Amniotic stem cell (primary cell): ENCODE data around the gene ABI3BP.

Experiments
- DNase-seq: peaks from one replicate; lab custom pipeline; 2025; lab: John Stamatoyannopoulos, UW

The ABI3BP gene

DNA sequence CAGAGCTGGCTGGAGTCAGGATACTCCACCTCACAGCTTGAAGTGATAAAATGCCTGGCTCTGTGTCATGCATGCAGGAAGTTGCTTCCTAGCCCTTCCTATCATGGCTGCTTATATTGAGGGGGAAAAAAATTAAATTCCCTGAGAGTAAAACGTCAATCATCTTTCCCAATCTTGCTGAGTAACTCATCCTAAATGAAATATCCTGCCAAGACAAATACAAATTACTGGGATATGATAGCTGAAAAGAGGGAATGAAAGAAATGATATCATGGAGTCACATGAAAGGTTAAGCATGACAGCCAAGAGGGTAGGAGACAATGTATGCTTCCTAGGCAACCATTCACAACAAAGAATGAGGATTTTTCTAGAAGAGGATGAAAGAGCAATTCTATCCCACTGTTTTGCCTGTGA is 110.6 kb downstream of the ABI3BP start:
- DNase-seq: no peak

DNA sequence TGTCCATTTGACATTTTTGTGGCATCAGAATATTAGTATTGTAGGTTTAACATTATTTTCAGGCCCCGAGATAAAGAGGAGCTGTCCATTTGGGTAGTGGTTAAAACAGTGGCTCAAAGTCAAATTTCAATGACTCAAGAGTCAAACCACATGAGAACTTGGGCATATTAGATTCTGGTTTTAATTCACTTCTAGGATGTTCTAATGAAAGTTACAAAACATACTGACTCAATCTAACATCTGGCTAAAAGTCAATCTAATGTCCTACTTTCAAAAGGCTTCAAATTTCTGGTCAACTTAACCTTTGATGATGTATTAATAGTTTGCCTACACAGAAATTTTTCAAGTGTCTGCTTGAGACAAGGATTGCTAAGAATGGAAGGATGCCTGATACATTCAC is 112.4 kb downstream of the ABI3BP start:
- DNase-seq: no peak

DNA sequence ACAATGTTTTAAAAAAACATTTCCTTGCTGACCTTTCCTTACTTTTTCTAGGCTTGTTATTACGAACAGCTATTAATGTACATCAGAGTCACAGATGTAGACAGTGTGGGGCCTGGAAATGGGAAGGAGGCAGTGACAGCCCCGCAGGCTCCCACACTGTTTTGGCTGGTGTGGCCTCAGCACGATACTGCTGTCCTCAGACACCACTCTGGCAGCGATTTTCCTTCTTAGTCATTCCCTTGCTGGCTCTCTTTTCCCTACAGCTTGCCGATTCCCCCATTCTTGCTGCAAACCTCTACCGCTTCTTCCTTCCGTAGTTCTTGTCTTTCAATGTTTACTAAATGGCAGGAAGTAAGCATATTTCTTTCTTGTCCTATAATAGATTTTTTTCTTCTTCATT is 113.1 kb downstream of the ABI3BP start:
- DNase-seq: no peak

DNA sequence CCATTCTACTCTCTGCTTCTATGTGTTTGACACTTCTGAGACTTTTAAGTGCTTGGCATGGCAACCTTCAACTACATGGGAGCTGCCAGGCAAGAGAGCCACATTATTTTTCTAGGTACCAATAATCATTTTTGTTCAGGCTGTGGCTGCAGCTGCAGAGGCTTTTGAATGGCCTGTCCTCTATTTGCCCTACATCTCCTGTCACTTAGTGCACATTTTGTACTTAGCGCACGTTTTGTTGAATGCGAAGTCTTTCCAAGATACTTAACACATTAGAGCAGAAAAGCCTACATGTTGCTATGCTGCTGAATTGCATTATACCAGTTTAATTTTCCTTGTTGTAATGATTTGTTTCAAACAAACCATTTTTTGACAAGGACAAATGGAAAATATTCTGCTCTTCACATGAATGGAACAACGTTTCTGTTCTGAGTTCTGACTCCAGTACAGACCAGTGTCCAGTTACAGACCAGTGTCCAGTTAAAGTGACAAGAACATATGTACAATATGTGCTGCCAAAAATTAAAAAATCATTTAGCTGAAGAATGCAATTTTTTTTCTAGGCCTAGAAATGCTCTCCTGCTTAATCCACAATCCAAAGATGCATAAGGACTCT is 113.9 kb downstream of the ABI3BP start:
- no peak for DNase-seq

DNA sequence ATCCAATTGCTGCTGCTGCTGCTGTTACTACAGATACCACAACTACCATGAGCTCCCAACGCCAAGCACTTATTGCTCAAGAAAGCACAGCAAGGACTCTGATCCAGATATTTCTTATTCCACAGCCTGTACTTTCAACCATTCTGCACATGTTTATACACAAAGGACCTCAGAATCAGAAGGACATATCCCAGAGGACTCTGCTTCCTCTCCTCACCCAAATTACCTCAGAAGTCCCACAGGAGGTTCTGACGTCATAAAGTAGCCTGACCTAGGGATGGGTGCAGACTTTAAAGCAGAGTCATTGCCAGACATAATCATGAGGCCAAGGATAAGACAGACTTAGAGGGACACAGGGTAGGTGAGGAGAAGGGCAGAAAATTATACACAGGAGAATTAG is 115.9 kb downstream of the ABI3BP start:
- no peak for DNase-seq

DNA sequence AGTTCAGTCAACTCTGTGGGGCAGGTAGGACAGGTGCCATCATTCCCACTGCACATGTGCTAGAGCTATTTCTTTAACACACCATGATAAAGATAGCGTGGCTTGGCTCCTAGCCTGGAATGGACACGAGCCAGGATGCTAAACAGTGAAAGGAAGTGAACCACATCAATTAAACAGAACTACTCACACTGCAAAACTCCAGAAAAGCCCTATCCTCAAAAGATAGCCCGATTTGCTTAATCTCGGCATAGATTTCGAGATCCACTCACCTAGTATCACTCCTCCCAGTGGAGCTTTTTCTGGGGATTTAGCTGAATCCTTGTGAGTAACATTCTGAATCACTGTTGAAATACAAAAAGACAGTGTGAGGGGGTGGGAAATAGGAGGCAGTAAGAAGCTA is 118.0 kb downstream of the ABI3BP start:
- DNase-seq: no peak

DNA sequence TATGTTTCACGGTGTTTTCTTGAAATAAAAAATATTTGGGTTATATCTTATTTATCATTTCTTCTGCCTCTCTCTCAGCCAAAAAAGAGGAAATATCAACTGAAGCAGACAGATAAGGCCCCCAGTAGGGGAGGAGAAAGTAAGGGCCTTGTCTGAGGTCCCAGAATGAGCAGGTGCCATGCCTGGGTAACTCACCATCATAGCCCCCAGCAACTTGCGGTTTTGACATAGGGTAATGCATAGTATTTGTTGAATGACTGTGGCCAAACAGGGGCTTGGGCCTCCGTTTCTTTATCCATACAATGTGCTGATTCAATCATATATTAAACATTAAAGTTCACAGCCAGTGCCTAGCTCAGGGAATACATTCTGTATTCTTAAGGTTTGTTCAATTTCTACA is 119.6 kb downstream of the ABI3BP start:
- DNase-seq: no peak

DNA sequence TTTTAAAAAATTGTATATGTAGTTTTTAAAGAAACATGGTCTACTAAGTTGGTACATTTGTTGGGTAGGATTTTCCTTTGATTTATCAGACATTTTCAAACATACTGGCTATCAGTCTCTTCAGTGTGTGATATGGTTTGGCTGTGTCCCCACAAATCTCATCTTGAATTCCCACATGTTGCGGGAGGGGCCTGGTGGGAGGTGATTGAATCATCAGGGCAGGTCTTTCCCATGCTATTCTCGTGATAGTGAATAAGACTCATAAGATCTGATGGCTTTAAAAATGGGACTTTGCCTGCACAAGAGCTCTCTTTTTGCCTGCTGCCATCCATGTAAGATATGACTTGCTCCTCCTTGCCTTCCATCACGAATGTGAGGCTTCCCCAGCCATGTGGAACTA is 121.9 kb downstream of the ABI3BP start:
- DNase-seq: no peak

DNA sequence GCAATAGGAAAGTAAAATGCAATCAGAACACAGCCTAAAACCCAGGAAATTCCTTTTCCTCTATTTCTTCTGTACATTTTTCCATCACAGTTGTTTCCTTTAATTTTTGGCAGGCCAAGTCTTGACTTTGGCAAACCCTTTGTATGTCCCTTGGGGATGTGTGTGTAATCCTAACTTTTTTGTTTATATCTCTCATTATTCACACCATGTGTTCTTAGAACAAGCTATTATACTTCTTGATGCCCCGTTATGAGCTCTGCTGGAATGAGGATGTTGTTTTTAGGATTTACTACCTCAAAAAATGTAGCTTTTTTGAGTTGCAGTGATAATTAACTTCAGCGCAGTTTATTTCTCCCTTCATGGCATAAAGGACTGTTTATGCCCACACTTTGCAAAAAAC is 123.4 kb downstream of the ABI3BP start:
- DNase-seq: no peak

DNA sequence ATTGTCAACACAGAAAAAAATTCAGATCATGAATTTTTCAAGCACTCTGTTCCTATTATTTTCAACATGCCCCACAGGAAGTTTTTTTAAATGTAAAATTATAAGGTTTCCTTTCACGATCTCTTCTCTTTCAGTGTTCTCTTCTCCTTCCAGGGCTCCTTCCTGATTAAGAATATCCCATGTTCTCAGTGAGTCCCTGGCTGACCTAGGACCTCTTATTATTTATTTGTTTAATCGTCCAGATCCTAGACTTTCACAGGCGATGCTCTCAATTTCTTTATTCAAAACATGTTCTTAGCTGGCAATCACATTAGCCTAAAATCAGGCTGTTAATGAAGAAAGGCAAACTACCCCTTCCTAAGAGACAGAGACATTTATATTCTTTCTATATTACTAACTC is 124.3 kb downstream of the ABI3BP start:
- DNase-seq: no peak

DNA sequence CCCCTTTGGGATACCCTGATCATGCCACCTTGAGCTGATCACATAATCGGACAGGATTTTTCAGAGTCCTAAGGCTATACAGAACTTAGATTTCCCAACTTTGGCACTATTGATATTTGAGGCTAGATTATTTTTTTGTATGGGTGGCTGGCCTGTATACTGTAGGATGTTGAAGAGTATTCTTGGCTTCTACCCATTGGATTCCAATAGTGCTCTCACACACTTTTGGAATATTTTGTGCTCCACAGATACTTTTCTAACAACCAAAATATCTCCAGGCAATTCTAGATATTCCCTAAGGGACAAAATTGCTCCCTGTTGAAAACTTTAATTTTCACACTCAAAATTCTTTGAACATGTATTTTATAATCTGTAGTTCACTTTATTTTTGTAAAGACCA is 125.1 kb downstream of the ABI3BP start:
- DNase-seq: no peak

DNA sequence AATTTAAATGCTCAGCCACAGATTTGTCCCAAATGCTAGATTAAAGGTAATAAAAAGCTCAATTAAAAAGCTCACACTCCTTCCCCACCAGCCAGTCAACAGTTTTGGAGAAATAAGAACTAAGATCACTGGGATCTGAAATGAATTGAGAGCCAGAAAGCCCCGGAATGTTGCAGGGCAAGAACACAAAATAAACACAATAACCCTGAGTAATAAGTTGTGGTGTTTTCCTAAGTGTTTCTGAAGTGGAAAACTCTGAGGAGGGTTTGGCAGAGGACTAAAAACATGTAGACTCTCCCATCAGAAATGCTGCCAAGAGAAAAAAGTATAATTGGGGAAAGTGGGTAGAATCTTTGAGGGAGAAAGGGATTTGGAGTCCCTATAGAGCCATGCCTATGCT is 127.8 kb downstream of the ABI3BP start:
- DNase-seq: no peak

DNA sequence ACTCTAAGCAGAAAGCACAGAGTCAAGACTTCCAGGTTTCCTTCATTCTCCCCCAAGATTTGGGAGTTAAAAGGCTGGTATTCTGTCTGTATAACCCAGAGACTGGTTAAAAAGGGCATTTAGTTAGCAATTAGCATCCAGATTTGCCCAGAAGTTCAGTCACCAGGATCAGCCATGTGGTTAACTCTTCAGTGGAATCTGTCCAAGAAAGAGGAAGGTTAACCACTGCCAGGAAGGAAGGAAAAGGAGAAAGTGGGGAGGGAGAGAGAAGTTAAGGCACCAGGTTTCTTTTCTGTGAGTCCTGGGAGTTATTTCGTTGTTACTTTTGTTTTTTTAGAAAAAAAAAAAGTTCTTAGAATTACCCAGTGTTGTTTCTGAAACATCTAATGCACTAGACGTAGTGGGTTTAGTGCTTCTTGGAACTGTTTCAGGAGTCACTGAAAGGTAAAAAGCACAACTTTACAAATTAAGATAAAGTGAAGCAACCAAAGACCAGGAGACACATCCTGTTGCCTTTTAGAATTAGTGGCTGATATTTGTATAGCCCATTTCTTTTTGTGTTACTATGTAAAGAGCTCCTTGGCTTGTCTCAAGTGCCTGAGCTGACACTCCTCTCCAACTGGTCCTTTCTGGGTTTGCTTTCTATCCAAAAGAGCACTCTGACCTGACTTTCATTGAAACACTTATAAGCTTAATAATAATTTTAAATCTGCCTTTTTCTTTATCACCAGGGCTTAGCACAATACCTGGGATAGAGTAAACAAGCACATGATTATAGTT is 128.6 kb downstream of the ABI3BP start:
- no peak for DNase-seq

DNA sequence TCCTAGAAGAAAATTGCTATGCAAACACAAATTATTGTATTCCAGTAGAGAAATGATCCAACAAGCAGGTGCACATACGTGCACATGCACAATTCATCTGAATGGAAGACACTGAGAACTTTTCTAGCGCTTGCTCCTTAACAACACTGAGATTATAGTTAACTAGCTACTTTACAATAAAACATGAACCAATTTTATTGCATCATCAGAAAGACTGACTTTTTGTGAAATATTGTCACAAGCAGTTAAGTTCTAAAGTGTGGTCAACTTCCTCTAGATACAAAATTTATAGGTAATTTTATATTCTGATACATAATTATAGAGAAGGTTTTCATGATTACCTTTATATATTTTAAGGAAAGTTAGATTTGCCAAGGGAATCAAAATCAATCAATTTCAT is 135.4 kb downstream of the ABI3BP start:
- DNase-seq: no peak

DNA sequence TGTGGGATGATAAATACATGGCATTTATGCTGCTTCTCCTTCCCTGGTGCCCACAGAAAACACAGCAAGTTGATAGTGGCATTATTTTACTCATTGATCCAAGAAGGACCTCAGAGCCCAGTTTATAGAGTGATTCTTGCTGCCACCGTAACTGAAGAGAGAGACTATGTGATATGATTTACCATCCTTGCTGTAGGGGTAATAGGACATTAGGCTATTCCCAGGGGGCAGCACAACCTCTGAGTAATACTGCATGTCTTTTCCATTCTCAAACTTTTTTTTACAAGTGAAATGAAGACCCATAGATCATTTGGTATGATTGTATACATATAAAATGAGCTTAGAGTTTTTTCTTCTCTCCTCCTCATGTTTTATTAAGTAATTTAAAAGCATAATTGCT is 136.4 kb downstream of the ABI3BP start:
- no peak for DNase-seq

DNA sequence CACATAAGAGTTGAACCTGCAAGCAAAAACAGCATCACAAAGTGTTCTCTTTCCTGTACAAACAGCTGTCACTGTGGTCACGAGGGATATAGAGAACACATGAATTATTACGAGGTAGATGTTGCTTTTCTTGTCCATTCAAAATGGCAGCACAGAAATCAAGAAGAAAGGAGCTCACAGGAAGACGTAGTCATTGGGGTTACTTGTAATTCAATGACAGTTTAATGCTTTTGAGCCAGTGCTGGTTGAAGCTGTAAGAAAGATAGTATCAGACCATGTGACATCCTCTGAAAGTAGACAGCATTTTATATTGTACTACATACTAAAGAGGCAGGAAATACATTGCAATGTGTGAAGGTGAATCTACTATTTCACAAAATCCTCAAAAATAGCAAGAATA is 140.4 kb downstream of the ABI3BP start:
- DNase-seq: no peak

DNA sequence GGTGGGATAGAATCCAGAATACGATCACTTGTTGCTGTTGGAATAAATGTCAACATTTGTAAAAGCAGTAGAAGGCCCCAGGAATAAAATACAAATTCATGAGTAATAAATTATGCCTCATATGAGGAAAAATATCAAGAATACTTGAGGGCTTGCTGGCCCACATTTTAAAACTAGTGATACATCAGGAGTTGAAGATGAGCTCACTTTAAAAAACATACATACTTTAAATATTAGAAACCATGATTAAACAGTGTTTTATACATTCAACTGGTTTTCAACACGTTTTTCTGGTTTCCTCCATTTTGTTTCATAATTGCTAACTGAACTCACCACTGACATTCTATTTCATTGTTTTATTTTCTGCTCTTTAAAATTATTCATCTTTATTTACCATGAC is 142.5 kb downstream of the ABI3BP start:
- no peak for DNase-seq

DNA sequence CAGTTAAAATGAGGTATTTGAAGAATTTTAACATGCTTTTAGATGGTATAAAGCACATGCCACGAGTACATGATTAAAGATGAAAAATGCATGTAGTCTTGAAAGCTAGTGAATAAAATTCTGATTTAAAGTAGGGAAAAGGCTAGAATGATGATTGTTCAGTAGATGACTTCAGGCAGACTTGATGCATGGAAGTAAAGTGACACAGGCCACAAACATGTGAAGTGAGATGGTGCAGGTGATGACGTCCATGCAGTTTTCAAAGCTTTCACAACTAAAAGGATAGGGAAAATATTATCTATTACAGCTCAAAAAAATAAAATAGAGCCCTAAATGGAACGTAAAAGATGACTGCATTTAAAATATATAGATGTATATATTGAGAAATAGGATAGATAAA is 143.1 kb downstream of the ABI3BP start:
- DNase-seq: no peak

DNA sequence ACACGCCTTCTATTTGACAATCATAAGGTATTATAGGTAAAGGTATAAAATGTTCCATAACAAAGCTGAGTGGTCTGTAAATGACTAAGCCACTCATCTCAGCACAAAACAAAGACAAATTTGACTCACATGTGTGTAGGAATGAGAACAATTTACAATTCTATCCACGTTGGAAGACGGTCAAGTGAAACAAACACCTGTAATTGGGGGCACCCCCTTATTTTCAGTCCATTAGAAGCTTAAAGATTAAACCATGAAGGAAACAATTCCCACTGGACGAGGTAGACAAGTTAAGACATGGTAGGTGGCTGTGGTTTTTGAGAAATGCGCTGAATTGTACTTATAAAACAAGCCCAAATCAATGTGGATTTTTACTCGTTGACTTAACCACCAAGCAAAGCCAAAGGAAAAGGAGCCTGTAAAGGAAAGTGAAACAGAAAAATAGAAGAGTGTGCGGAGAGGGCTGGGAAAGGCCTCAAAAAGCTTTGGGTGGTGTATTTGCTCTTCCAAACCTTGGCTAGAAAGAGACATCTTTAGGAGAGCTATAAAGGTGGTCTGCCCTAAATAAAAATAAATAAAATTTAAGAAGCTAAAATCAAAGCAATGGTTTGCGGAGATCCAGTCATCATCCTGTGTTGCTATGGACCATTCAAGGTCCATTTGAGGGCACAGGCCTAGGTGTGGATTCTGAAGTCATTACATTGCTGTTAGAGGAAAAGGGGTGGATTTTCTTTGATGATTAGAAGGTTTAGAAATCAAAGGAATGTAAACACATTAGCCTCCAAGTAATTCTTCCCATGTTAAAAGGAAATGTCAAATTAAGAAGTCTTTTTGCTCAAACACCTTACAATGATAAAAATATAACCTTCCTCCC is 148.9 kb downstream of the ABI3BP start:
- no peak for DNase-seq

DNA sequence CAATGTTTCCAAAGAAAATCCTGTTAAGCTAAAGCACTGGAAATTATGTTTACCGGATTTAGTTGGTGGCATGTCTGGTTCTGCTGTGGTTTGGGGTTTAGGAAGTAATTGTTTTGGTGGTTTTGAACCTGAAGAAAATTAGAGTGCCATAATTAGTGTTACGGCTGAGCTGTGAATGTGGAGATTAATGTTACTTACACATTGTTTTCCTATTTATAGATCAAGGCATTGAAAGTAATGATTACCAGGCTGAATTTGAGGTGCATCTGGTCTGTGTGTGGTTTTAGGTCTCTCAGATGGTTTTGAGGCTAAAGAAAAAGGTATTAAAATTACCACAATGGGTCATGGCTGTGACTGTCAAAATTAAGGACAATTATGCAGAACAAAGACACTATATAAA is 155.1 kb downstream of the ABI3BP start:
- no peak for DNase-seq

DNA sequence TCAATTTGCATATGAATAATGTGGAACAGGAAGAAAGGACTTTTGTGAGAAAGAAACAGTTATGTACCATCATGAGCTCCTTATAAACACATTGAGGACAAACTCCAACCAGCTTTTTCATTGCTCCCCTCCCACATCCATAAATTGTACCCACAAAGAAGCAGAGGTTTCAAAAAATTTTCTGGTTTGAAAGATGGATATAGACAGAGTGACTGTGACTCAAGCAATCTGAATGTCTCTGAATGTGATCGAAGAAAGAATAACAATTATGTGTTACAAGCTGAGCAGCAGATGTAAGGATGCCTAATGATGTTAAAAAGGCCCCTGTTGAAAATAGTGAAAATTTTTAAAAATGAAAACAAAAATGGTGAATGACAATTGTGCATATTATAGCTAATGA is 156.6 kb downstream of the ABI3BP start:
- DNase-seq: no peak

DNA sequence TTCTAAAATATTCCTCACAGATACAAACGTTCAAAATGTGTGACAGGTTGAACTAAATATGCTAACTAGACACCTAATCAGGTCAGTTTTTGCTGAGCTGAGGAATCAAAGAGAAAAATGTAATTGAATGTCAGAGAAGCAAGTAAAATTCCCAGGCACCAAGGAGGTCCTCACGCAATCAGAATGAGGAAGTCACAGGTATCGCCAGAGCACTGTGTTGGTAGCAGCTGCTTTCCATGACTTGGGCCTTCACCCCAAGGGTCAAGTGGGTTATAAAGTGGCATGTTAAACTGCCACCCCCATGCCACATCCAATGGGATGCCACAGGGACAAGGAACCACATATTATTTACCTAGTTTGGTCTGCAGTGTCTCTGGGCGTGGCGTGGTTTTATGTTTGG is 158.9 kb downstream of the ABI3BP start:
- no peak for DNase-seq

DNA sequence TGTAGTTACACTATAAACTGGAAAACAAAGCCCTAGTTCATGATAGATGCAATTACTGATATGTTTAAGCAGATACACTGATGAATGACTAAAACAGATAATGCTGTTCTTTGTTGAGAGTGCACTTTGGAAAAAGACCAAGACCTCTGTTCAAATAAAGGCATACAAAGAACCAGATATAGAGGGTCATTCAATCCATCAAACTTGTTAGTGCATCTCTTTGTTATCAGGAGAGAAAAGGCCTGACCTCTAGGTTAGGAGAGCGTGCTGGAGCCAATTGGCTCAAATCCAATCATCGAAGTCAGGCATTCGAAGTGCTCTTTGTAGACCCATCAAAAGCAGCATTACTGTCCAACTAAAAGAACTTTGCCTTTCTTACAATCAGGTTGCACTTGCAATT is 159.7 kb downstream of the ABI3BP start:
- DNase-seq: no peak
